Activated naive CD8-positive, alpha-beta T cell treated with anti-CD3 and anti-CD28 coated beads for 36 hours (primary cell): Measurements from ENCODE around the gene PLCH1. TPM values are rescaled to one million over a fixed set of nuclear protein-coding genes. Genes with fewer than 3 reads are reported as not detected.

Experiments used
- DNase-seq: peaks from one replicate; pipeline ENCODE4 v3.0.0; 2021
- H3K27ac Mint-ChIP-seq: one replicate; pipeline ENCODE4 v1.8.0; 2022; ENCODE audit warnings: mild to moderate bottlenecking, moderate library complexity, mixed read lengths
- H3K27me3 Mint-ChIP-seq: one replicate; pipeline ENCODE4 v1.8.0; 2022; ENCODE audit warnings: mild to moderate bottlenecking, mixed read lengths
- H3K36me3 Mint-ChIP-seq: one replicate; pipeline ENCODE4 v1.8.0; 2021; ENCODE audit warnings: mild to moderate bottlenecking, mixed read lengths
- H3K4me1 Mint-ChIP-seq: one replicate; pipeline ENCODE4 v1.8.0; 2021; ENCODE audit warnings: mixed read lengths
- H3K4me3 Mint-ChIP-seq: one replicate; pipeline ENCODE4 v1.8.0; 2022; ENCODE audit warnings: mild to moderate bottlenecking, moderate library complexity, mixed read lengths
- H3K9me3 Mint-ChIP-seq: one replicate; pipeline ENCODE4 v1.8.0; 2022; ENCODE audit warnings: mixed read lengths
- total RNA-seq, 2 experiments: library from RNA; stranded (reverse); gene quantifications; one replicate each; pipeline ENCODE4 v1.2.3, GENCODE V29; 2021

Gene PLCH1
- total RNA-seq, 2 experiments from 2014 or later: 1.2 to 1.3 TPM

- H3K27ac Mint-ChIP-seq: no peak overlapping the region
- no peaks in the 10 kb centered on the region for H3K4me1 Mint-ChIP-seq
- H3K27me3 Mint-ChIP-seq: no peaks in the 10 kb centered on the region
- no peaks in the 10 kb centered on the region for H3K36me3 Mint-ChIP-seq
- no peak overlapping the region for H3K4me3 Mint-ChIP-seq
- no peak for DNase-seq
- H3K9me3 Mint-ChIP-seq: no peaks in the 10 kb centered on the region
These were observed 148.3 kb downstream of the PLCH1 start for GRCh38 chr3:155596615-155597014.

GRCh38 chr3:155595371-155595770 lies 149.5 kb downstream of the PLCH1 start:
- H3K36me3 Mint-ChIP-seq: no peaks in the 10 kb centered on the region
- DNase-seq: no peak
- no peak overlapping the region for H3K4me3 Mint-ChIP-seq
- H3K27me3 Mint-ChIP-seq: no peaks in the 10 kb centered on the region
- H3K4me1 Mint-ChIP-seq: no peaks in the 10 kb centered on the region
- no peaks in the 10 kb centered on the region for H3K9me3 Mint-ChIP-seq
- no peak overlapping the region for H3K27ac Mint-ChIP-seq

- no peaks in the 10 kb centered on the region for H3K36me3 Mint-ChIP-seq
- DNase-seq: no peak
These were observed 150.2 kb downstream of the PLCH1 start for GRCh38 chr3:155594526-155595187.

GRCh38 chr3:155587581-155587980 lies 157.3 kb downstream of the PLCH1 start:
- Mint-ChIP-seq H3K36me3 (no peaks in the 10 kb centered on the region), H3K4me1 (peaks cover 3% of the 10 kb centered on the region), H3K9me3 (no peaks in the 10 kb centered on the region), H3K4me3 (no peak overlapping the region), H3K27ac (no peak overlapping the region), H3K27me3 (peaks cover 2% of the 10 kb centered on the region)
- DNase-seq: no peak

More at GRCh38 chr3:155594526-155595187, 150.2 kb downstream of the PLCH1 start:
- H3K27ac Mint-ChIP-seq: no peak overlapping the region
- no peaks in the 10 kb centered on the region for H3K4me1 Mint-ChIP-seq
- no peaks in the 10 kb centered on the region for H3K9me3 Mint-ChIP-seq
- H3K4me3 Mint-ChIP-seq: no peak overlapping the region
- H3K27me3 Mint-ChIP-seq: no peaks in the 10 kb centered on the region

GRCh38 chr3:155585384-155585783 lies 159.5 kb downstream of the PLCH1 start:
- H3K4me1 Mint-ChIP-seq: peaks cover 3% of the 10 kb centered on the region
- peaks cover 12% of the 10 kb centered on the region for H3K27me3 Mint-ChIP-seq
- H3K27ac Mint-ChIP-seq: no peak overlapping the region
- H3K9me3 Mint-ChIP-seq: no peaks in the 10 kb centered on the region
- H3K36me3 Mint-ChIP-seq: no peaks in the 10 kb centered on the region
- no peak for DNase-seq
- H3K4me3 Mint-ChIP-seq: no peak overlapping the region

GRCh38 chr3:155581579-155581978 lies 163.3 kb downstream of the PLCH1 start:
- Mint-ChIP-seq H3K4me1 (peaks cover 3% of the 10 kb centered on the region), H3K4me3 (peak overlapping the region; percentile 29), H3K9me3 (no peaks in the 10 kb centered on the region), H3K27ac (no peak overlapping the region), H3K27me3 (peaks cover 12% of the 10 kb centered on the region), H3K36me3 (no peaks in the 10 kb centered on the region)
- peak; percentile 3 for DNase-seq

GRCh38 chr3:155572085-155572484 lies 172.8 kb downstream of the PLCH1 start:
- peaks cover 8% of the 10 kb centered on the region for H3K27me3 Mint-ChIP-seq
- H3K27ac Mint-ChIP-seq: no peak overlapping the region
- H3K4me1 Mint-ChIP-seq: no peaks in the 10 kb centered on the region
- H3K9me3 Mint-ChIP-seq: no peaks in the 10 kb centered on the region
- no peak overlapping the region for H3K4me3 Mint-ChIP-seq
- H3K36me3 Mint-ChIP-seq: no peaks in the 10 kb centered on the region
- DNase-seq: no peak

- H3K4me1 Mint-ChIP-seq: no peaks in the 10 kb centered on the region
- H3K9me3 Mint-ChIP-seq: no peaks in the 10 kb centered on the region
- no peaks in the 10 kb centered on the region for H3K36me3 Mint-ChIP-seq
- no peak overlapping the region for H3K4me3 Mint-ChIP-seq
- no peak overlapping the region for H3K27ac Mint-ChIP-seq
- no peak for DNase-seq
- no peaks in the 10 kb centered on the region for H3K27me3 Mint-ChIP-seq
These were observed 176.6 kb downstream of the PLCH1 start for GRCh38 chr3:155568295-155568694.

- Mint-ChIP-seq H3K36me3 (no peaks in the 10 kb centered on the region), H3K9me3 (no peaks in the 10 kb centered on the region), H3K4me3 (no peak overlapping the region), H3K27me3 (no peaks in the 10 kb centered on the region), H3K27ac (no peak overlapping the region), H3K4me1 (peaks cover 3% of the 10 kb centered on the region)
- DNase-seq: no peak
These were observed 184.3 kb downstream of the PLCH1 start for GRCh38 chr3:155560594-155560993.

GRCh38 chr3:155560135-155560534 lies 184.7 kb downstream of the PLCH1 start:
- H3K4me1 Mint-ChIP-seq: peaks cover 8% of the 10 kb centered on the region
- H3K36me3 Mint-ChIP-seq: no peaks in the 10 kb centered on the region
- DNase-seq: no peak
- no peak overlapping the region for H3K27ac Mint-ChIP-seq
- H3K9me3 Mint-ChIP-seq: no peaks in the 10 kb centered on the region
- no peaks in the 10 kb centered on the region for H3K27me3 Mint-ChIP-seq
- H3K4me3 Mint-ChIP-seq: no peak overlapping the region

- H3K27me3 Mint-ChIP-seq: no peaks in the 10 kb centered on the region
- peaks cover 1% of the 10 kb centered on the region for H3K9me3 Mint-ChIP-seq
- no peak overlapping the region for H3K27ac Mint-ChIP-seq
- H3K4me1 Mint-ChIP-seq: peaks cover 26% of the 10 kb centered on the region
- peaks cover 2% of the 10 kb centered on the region for H3K36me3 Mint-ChIP-seq
- H3K4me3 Mint-ChIP-seq: no peak overlapping the region
- DNase-seq: no peak
These were observed 188.3 kb downstream of the PLCH1 start for GRCh38 chr3:155556531-155556930.

- Mint-ChIP-seq H3K27me3 (no peaks in the 10 kb centered on the region), H3K4me3 (peak overlapping the region; percentile 49), H3K4me1 (peaks cover 26% of the 10 kb centered on the region), H3K27ac (peak overlapping the region; percentile 78), H3K9me3 (peaks cover 1% of the 10 kb centered on the region), H3K36me3 (peaks cover 2% of the 10 kb centered on the region)
- no peak for DNase-seq
These were observed 189.3 kb downstream of the PLCH1 start for GRCh38 chr3:155555479-155556060.

- Mint-ChIP-seq H3K27me3 (no peaks in the 10 kb centered on the region), H3K4me3 (peak overlapping the region; percentile 49), H3K27ac (peak overlapping the region; percentile 78), H3K36me3 (peaks cover 2% of the 10 kb centered on the region), H3K4me1 (peaks cover 26% of the 10 kb centered on the region), H3K9me3 (peaks cover 1% of the 10 kb centered on the region)
- peak; percentile 34 for DNase-seq
These were observed 190.0 kb downstream of the PLCH1 start for GRCh38 chr3:155554777-155555451.

GRCh38 chr3:155553780-155554179 lies 191.1 kb downstream of the PLCH1 start:
- Mint-ChIP-seq H3K9me3 (peaks cover 1% of the 10 kb centered on the region), H3K27me3 (no peaks in the 10 kb centered on the region), H3K27ac (peak overlapping the region; percentile 73), H3K4me1 (peaks cover 35% of the 10 kb centered on the region), H3K36me3 (peaks cover 2% of the 10 kb centered on the region), H3K4me3 (no peak overlapping the region)
- peak; percentile 17 for DNase-seq

- peaks cover 36% of the 10 kb centered on the region for H3K4me1 Mint-ChIP-seq
- peaks cover 1% of the 10 kb centered on the region for H3K9me3 Mint-ChIP-seq
- H3K27me3 Mint-ChIP-seq: no peaks in the 10 kb centered on the region
- no peak overlapping the region for H3K4me3 Mint-ChIP-seq
- H3K27ac Mint-ChIP-seq: peak overlapping the region; percentile 73
- DNase-seq: no peak
- peaks cover 2% of the 10 kb centered on the region for H3K36me3 Mint-ChIP-seq
These were observed 191.5 kb downstream of the PLCH1 start for GRCh38 chr3:155553326-155553725.
